PC-9 (cell line): ENCODE results near the gene GTF3C2. TPM values are rescaled to one million over a fixed set of nuclear protein-coding genes. Genes with fewer than 3 reads are reported as not detected.
"Not testable (repeated sequence)": the region's sequence is repeated elsewhere in the genome, so short reads cannot be mapped to it uniquely, and the experiment has no call there.

Source experiments
- BruUV-seq: library from RNA; stranded (reverse); fragments of 400-500 nt; replicated peaks from 2 replicates; lab custom pipeline; 2021; lab: Mats Ljungman, UMichigan
- CTCF ChIA-PET: fragments of 300-600 bp; sonication (Branson Sonifier 250); formaldehyde crosslinking; loops from one replicate; lab custom pipeline; 2022; ENCODE audit warnings: antibody characterized with exemption; lab: Charles Lee
- POLR2A ChIA-PET: fragments of 300-600 bp; sonication (Branson Sonifier 250); formaldehyde crosslinking; loops from one replicate; lab custom pipeline; 2022; ENCODE audit warnings: antibody characterized with exemption; ENCODE audit not compliant: unreplicated experiment; lab: Charles Lee
- DNase-seq, 2 experiments: peaks; one replicate each; pipeline versions ENCODE4 v3.0.0 to v3.0.0-alpha.2; 2015 to 2022; ENCODE audit warnings: mixed read lengths in 1 of 2
- H2AFZ ChIP-seq: fragments of 200-600 bp; sonication (generic); 2 replicates; pipeline ENCODE4 v1.8.1; 2017; ENCODE audit warnings: antibody characterized with exemption
- H3F3A ChIP-seq: fragments of 200-600 bp; sonication (generic); 2 replicates; pipeline ENCODE4 v1.8.1; 2017; ENCODE audit warnings: antibody characterized with exemption, mild to moderate bottlenecking, low read depth; ENCODE audit not compliant: insufficient read depth
- H3K27ac ChIP-seq: fragments of 200-600 bp; sonication (generic); 2 replicates; pipeline ENCODE4 v1.6.1; 2016; ENCODE audit warnings: mixed run types
- H3K27me3 ChIP-seq: fragments of 200-600 bp; sonication (generic); 2 replicates; pipeline ENCODE4 v1.6.1; 2016; ENCODE audit warnings: low read depth, mixed run types; ENCODE audit not compliant: insufficient read depth
- H3K36me3 ChIP-seq: fragments of 200-600 bp; sonication (generic); 2 replicates; pipeline ENCODE4 v1.6.1; 2016; ENCODE audit warnings: low read depth, mixed run types
- H3K4me1 ChIP-seq: fragments of 200-600 bp; sonication (generic); replicated peaks from 2 replicates; pipeline ENCODE4 v1.6.1; 2016; ENCODE audit warnings: mixed run types; ENCODE audit not compliant: insufficient read depth
- H3K4me2 ChIP-seq: fragments of 200-600 bp; sonication (generic); 2 replicates; pipeline ENCODE4 v1.6.1; 2017; ENCODE audit warnings: mixed run types
- H3K4me3 ChIP-seq: fragments of 200-600 bp; sonication (generic); 2 replicates; pipeline ENCODE4 v1.6.1; 2016; ENCODE audit warnings: mixed run types
- H3K79me2 ChIP-seq: fragments of 200-600 bp; sonication (generic); 2 replicates; pipeline ENCODE4 v1.6.1; 2017; ENCODE audit warnings: low read depth, mixed run types
- H3K9me2 ChIP-seq: fragments of 200-600 bp; sonication (generic); 2 replicates; pipeline ENCODE4 v1.8.1; 2017; ENCODE audit warnings: mild to moderate bottlenecking; ENCODE audit not compliant: insufficient read depth
- H3K9me3 ChIP-seq: fragments of 200-600 bp; sonication (generic); 2 replicates; pipeline ENCODE4 v1.8.1; 2016; ENCODE audit warnings: low read depth; ENCODE audit not compliant: insufficient read depth
- H4K20me1 ChIP-seq: fragments of 200-600 bp; sonication (generic); 2 replicates; pipeline ENCODE4 v1.8.1; 2017; ENCODE audit not compliant: insufficient read depth
- EZH2 ChIP-seq: fragments of 200-600 bp; sonication (generic); IDR thresholded peaks from 2 replicates; pipeline ENCODE4 v1.8.0; 2017; ENCODE audit warnings: antibody characterized with exemption, low read depth
- intact Hi-C: fragments of 100-400 bp; cut with micrococcal nuclease; formaldehyde crosslinking; loops from one replicate; pipeline ENCODE4 v1.10.0; 2022; ENCODE audit not compliant: unreplicated experiment
- total RNA-seq: library from RNA; stranded (reverse); gene quantifications from 2 replicates; pipeline ENCODE4 v1.2.3, GENCODE V29; 2021
- TF ChIP-seq, protein P1 (sequence below): fragments of 200-600 bp; sonication (generic); conservative IDR thresholded peaks from 2 replicates; pipeline ENCODE4 v1.6.1; 2017; ENCODE audit warnings: mixed run types, antibody characterized with exemption, mild to moderate bottlenecking, moderate library complexity

GTF3C2 gene
- total RNA-seq, 1 experiment from 2014 or later, result 69.8 TPM

DNA sequence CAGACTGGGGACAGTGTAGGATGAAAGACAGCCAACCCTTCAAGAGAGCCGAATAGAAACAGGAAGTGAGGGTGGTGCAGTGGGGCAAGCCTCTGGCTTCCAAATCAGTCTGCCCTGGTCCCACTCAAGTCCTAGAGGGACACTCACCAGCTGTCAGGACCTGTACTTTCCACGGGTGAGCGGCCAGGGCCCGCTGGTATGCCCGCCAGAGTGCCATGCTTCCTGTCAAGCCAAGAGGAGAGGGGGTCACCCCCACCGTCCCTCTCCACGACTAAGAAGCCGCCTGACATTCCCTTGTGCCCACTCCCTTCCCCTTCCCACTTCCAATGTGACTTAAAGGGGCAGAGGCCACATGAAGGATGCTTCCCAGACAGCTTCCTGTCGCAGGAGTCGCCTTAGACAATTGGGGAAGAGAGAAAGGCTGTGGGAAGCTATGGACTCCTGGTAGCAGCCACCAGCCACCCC lies 34.2 kb downstream of the GTF3C2 start:
- H4K20me1 ChIP-seq, result no peaks in the 10 kb centered on the region
- H3K9me3 ChIP-seq, result no peaks in the 10 kb centered on the region
- CTCF ChIA-PET, result no interaction called here
- TF ChIP-seq EZH2, result no peak
- TF ChIP-seq, protein P1, sequence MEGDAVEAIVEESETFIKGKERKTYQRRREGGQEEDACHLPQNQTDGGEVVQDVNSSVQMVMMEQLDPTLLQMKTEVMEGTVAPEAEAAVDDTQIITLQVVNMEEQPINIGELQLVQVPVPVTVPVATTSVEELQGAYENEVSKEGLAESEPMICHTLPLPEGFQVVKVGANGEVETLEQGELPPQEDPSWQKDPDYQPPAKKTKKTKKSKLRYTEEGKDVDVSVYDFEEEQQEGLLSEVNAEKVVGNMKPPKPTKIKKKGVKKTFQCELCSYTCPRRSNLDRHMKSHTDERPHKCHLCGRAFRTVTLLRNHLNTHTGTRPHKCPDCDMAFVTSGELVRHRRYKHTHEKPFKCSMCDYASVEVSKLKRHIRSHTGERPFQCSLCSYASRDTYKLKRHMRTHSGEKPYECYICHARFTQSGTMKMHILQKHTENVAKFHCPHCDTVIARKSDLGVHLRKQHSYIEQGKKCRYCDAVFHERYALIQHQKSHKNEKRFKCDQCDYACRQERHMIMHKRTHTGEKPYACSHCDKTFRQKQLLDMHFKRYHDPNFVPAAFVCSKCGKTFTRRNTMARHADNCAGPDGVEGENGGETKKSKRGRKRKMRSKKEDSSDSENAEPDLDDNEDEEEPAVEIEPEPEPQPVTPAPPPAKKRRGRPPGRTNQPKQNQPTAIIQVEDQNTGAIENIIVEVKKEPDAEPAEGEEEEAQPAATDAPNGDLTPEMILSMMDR, result no peak
- POLR2A ChIA-PET, result interaction anchor here (0.6 to 0.7 kb wide), 4 partner anchors 31 to 124 kb away, joined by 3 to 24 read pairs (median 3); no protein-coding TSS in a partner anchor
- BruUV-seq, result TSS peak; percentile 87
- H3K4me1 ChIP-seq, result peaks cover 28% of the 10 kb centered on the region
- intact Hi-C loops, result loop anchor here (2.0 to 10.0 kb wide), 3 partner anchors 34 to 305 kb away; partner anchors contain the start of genes ATRAID, CAD, CCDC121 and GPN1
- H3K79me2 ChIP-seq, result peaks cover 23% of the 10 kb centered on the region
- H3K4me2 ChIP-seq, result peak overlapping the region; percentile 99
- peak overlapping the region; percentile 69 for H3K27ac ChIP-seq
- H2AFZ ChIP-seq, result peak overlapping the region; percentile 91
- peak in 1 of 2 experiments; percentile 12 for DNase-seq
- no peaks in the 10 kb centered on the region for H3K27me3 ChIP-seq
- H3F3A ChIP-seq, result peaks cover 49% of the 10 kb centered on the region; the same call in 1 of the 2 replicates
- peaks cover 4% of the 10 kb centered on the region; the same call in 1 of the 2 replicates for H3K36me3 ChIP-seq
- peak overlapping the region; percentile 82 for H3K4me3 ChIP-seq
- H3K9me2 ChIP-seq, result no peaks in the 10 kb centered on the region

DNA sequence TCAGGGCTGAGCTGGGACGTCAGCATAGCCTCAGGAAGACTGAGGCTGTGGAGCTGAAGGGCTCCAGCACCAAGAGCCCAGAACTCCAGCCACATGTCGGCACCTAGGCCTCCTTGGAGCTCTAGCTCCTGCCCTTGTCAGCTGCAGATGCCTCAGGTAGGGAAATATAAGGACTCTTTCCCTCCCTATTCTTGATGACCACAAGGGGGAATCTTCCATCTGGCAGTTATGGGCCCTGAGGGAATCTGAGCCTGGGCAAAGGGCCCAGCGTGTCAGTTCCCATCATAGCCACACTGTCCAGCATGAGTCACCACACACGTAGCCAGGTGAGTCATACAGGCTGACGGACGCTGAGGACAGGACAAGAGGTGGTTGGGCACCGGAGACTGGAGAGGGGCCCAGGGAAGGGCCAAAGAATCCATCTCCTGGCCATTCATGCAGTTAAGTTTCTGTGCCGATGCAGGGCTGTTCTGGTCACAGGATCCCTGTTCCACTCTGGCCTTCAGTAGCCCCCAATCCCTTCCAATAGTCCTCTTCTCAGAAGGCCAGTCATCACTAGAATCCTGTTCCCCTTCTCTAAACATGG lies 35.5 kb downstream of the GTF3C2 start:
- no peak overlapping the region for H2AFZ ChIP-seq
- H3K4me3 ChIP-seq, result peak overlapping the region; percentile 82; the same call in 1 of the 2 replicates
- no peaks in the 10 kb centered on the region for H3K9me2 ChIP-seq
- intact Hi-C loops, result loop anchor here (1.0 to 10.0 kb wide), 5 partner anchors 28 to 306 kb away; partner anchors contain the start of genes ATRAID, CAD, CCDC121 and EIF2B4
- no TSS peak for BruUV-seq
- TF ChIP-seq EZH2, result no peak
- TF ChIP-seq, protein P1, result peak; percentile 67
- peak overlapping the region; percentile 69 for H3K27ac ChIP-seq
- H3K4me1 ChIP-seq, result peaks cover 28% of the 10 kb centered on the region
- DNase-seq, result peak; percentile 94 to 98
- no peaks in the 10 kb centered on the region for H4K20me1 ChIP-seq
- H3K79me2 ChIP-seq, result peaks cover 23% of the 10 kb centered on the region
- peaks cover 45% of the 10 kb centered on the region; the same call in 1 of the 2 replicates for H3F3A ChIP-seq
- ChIA-PET POLR2A (no interaction called here), CTCF (no interaction called here)
- H3K9me3 ChIP-seq, result no peaks in the 10 kb centered on the region
- H3K27me3 ChIP-seq, result no peaks in the 10 kb centered on the region
- H3K36me3 ChIP-seq, result no peaks in the 10 kb centered on the region
- peak overlapping the region; percentile 99 for H3K4me2 ChIP-seq

DNA sequence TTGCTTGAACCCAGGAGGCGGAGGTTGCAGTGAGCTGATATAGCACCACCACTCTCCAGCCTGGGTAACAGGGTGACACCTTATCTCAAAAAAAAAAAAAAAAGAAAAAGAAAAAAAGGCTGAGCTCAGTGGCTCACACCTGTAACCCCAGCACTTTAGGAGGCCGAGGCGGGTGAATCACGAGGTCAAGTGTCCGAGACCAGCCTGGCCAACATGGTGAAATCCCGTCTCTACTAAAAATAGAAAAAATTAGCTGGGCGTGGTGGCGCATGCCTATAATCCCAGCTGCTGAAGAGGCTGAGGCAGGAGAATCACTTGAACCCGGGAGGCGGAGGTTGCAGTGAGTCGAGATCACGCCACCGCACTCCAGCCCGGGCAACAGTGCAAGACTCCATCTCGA lies 36.7 kb downstream of the GTF3C2 start:
- BruUV-seq, DNase-seq, H3K4me3 ChIP-seq, H3K9me2 ChIP-seq, H3K27me3 ChIP-seq, H4K20me1 ChIP-seq, H3K9me3 ChIP-seq, H2AFZ ChIP-seq, CTCF ChIA-PET, H3K4me2 ChIP-seq, H3K27ac ChIP-seq, H3K36me3 ChIP-seq: not testable (repeated sequence)
- POLR2A ChIA-PET, result interaction anchor here (0.6 kb wide), 1 partner anchor 303 kb away, joined by 11 read pairs; no protein-coding TSS in a partner anchor
- intact Hi-C loops, result loop anchor here (5.0 to 10.0 kb wide), 2 partner anchors 105 to 307 kb away; partner anchors contain the start of genes ATRAID, CAD, CCDC121 and GPN1
- Histone ChIP-seq H3K4me1 (peaks cover 28% of the 10 kb centered on the region), H3F3A (peaks cover 34% of the 10 kb centered on the region; the same call in 1 of the 2 replicates), H3K79me2 (peaks cover 23% of the 10 kb centered on the region)
